Small intestine (tissue), 7 donors: Measurements from ENCODE around the gene EML2. TPM values are rescaled to one million over a fixed set of nuclear protein-coding genes. Genes with fewer than 3 reads are reported as not detected.

Source experiments
- DNase-seq, 2 donors: peaks; one replicate each; pipeline versions ENCODE4 v3.0.0 to v3.0.0-alpha.2; 2013
- FAIRE-seq: peaks from 2 replicates; lab custom pipeline; 2012; peaks lifted over from hg19 to GRCh38; lab: Jason Lieb, UNC
- H3K27ac ChIP-seq, 3 donors: one replicate each; pipeline ENCODE4 v1.5.1; 2013; ENCODE audit warnings: low read length in 2 of 3, mild to moderate bottlenecking in 2 of 3, control low read depth in 1 of 3, inconsistent platforms in 1 of 3, low read depth in 1 of 3, moderate library complexity in 1 of 3
- H3K27me3 ChIP-seq, 3 donors: one replicate each; pipeline ENCODE4 v1.6.1; 2013; ENCODE audit warnings: low read length in 3 of 3, inconsistent platforms in 1 of 3; ENCODE audit not compliant: control insufficient read depth in 3 of 3, insufficient read depth in 3 of 3
- H3K36me3 ChIP-seq, 3 donors: one replicate each; pipeline ENCODE4 v1.6.1; 2013; ENCODE audit warnings: low read length in 3 of 3, inconsistent platforms in 1 of 3, low read depth in 1 of 3, mild to moderate bottlenecking in 1 of 3, moderate library complexity in 1 of 3; ENCODE audit not compliant: control insufficient read depth in 3 of 3, insufficient read depth in 2 of 3
- H3K4me1 ChIP-seq, 3 donors: one replicate each; pipeline ENCODE4 v1.6.1; 2013; ENCODE audit warnings: low read length in 2 of 3, inconsistent platforms in 1 of 3, low read depth in 1 of 3, mild to moderate bottlenecking in 1 of 3, moderate library complexity in 1 of 3; ENCODE audit not compliant: control insufficient read depth in 3 of 3, insufficient read depth in 2 of 3
- H3K4me3 ChIP-seq, 3 donors: one replicate each; pipeline ENCODE4 v1.5.1; 2013; ENCODE audit warnings: low read length in 3 of 3, control low read depth in 1 of 3, inconsistent platforms in 1 of 3, low read depth in 1 of 3, mild to moderate bottlenecking in 1 of 3, moderate library complexity in 1 of 3
- H3K9me3 ChIP-seq, 2 donors: one replicate each; pipeline ENCODE4 v1.6.1; 2013; ENCODE audit warnings: low read depth in 1 of 2, low read length in 1 of 2; ENCODE audit not compliant: control insufficient read depth in 2 of 2, insufficient read depth in 1 of 2
- WGBS, 3 donors: extraction: QIAGEN DNeasy Blood & Tissue Kit; methylation state at CpG; one replicate each; pipeline ENCODE4 v1.1.7; 2013; 5-methylcytosine and 5-hydroxymethylcytosine counted together
- polyA plus RNA-seq, 4 donors: library from polyadenylated mRNA; stranded (reverse) in 3 of 4; unstranded in 1 of 4; fragments of 200-250 nt in 3 of 4; fragments of 120-200 nt in 1 of 4; gene quantifications; one replicate each; pipeline versions ENCODE4 v1.2.1 to v1.2.3, GENCODE V29; 2013
- donor health status: healthy with polysubstance abuse.
- donor health status: control.
- donor health status: control.
- donor health status: Bipolar disorder and iron deficiency.
- donor health status: healthy.

The EML2 gene
- polyA plus RNA-seq, 4 donors = 18.9 to 39.9 (median 20.8) TPM

DNA sequence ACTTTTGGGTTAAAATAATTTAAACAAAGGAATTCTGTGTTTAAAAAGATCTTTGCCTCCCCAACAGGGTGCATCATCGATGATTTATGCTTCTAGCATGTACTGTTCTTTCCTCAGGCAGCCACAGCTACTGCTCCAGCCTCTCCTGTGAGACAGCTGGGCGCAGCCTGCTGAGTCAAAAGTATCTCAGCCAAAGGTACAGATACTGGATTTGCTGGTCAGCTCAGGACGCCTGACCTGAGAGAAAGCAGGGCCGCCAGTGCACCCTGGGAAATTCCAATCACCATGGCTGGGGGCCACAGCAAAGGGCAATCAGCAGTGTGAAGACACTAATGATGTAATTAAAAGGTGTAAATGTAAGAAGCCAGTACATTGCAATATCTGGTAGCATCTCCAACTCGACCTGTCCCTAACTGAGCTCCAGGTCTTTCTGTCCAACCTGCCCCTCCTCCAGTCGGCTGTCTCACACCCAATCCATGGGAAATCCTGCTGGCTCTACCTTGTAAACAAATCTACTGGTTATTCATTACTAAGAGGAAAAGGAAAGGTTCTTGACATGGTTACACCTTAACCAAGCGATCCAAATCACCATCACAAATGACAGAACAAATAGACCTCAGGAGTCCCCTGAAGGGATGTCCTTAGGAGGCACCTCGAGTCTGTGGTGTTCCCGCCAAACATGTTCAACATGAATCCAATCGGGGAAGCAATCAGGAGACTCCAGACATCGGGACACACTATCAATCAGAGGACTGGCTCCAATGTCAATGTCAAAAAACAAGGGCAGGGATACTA, 61.9 kb downstream of the EML2 start:
- H3K27ac ChIP-seq = peak overlapping the region in 2 of 3 donors; percentile 41 to 64
- DNase-seq (peak; percentile 31 to 69), FAIRE-seq (no peak)
- peaks cover under 1 to 23% (median 2%) of the 10 kb centered on the region in 3 donors for H3K36me3 ChIP-seq
- H3K9me3 ChIP-seq = no peaks in the 10 kb centered on the region
- WGBS, 3 donors = 37 to 43% (median 40%) methylated on average over 11 of the region's 11 CpGs
- H3K4me3 ChIP-seq = no peak overlapping the region
- no peaks in the 10 kb centered on the region for H3K27me3 ChIP-seq
- peaks cover 0 to 16% (median 1%) of the 10 kb centered on the region in 3 donors for H3K4me1 ChIP-seq

DNA sequence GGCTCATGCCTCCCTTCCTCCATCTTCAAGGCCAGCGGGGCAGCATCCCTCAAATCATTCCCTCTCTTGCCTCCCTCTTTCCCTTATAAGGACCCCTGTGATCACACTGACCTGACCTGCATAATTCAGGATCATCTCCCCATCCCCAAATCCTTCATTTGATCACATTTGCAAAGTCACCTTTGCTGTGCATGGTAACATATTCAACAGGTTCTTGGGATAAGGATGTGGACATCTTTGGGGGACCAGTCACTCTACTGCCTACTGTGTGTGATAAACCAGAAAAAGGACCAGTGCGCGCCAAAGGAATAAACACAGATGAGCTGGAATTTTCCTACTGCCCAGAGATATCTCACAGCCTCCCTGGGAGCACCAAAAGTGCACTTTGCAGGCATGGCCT, 62.5 kb downstream of the EML2 start:
- Histone ChIP-seq H3K4me1 (peaks cover 0 to 16% (median 1%) of the 10 kb centered on the region in 3 donors), H3K27me3 (no peaks in the 10 kb centered on the region), H3K36me3 (peaks cover 0 to 17% (median 0%) of the 10 kb centered on the region in 3 donors), H3K27ac (peak overlapping the region in 2 of 3 donors; percentile 14 to 64), H3K4me3 (no peak overlapping the region), H3K9me3 (no peaks in the 10 kb centered on the region)
- 58 to 92% (median 92%) methylated on average over 3 of the region's 3 CpGs for WGBS, 3 donors
- FAIRE-seq (no peak), DNase-seq (no peak)

- no peak overlapping the region for H3K4me3 ChIP-seq
- H3K27me3 ChIP-seq = no peaks in the 10 kb centered on the region
- H3K4me1 ChIP-seq = peaks cover 0 to 16% (median 1%) of the 10 kb centered on the region in 3 donors
- peaks cover 0 to 11% (median 0%) of the 10 kb centered on the region in 3 donors for H3K36me3 ChIP-seq
- H3K9me3 ChIP-seq = no peaks in the 10 kb centered on the region
- no peak for FAIRE-seq
- 80 to 85% (median 82%) methylated on average over 5 of the region's 5 CpGs for WGBS, 3 donors
- no peak for DNase-seq
- H3K27ac ChIP-seq = peak overlapping the region in 1 of 3 donors; percentile 61
Measured at GRCh38 chr19:45575216-45575615, 64.0 kb downstream of the EML2 start.

GRCh38 chr19:45574526-45574925, 64.7 kb downstream of the EML2 start:
- no peaks in the 10 kb centered on the region for H3K27me3 ChIP-seq
- WGBS, 3 donors = 73 to 90% (median 85%) methylated on average over 4 of the region's 4 CpGs
- no peak overlapping the region for H3K4me3 ChIP-seq
- peak overlapping the region in 1 of 3 donors; percentile 45 for H3K27ac ChIP-seq
- no peaks in the 10 kb centered on the region for H3K9me3 ChIP-seq
- H3K36me3 ChIP-seq = peaks cover 0 to 14% (median 0%) of the 10 kb centered on the region in 3 donors
- FAIRE-seq (no peak), DNase-seq (no peak)
- peaks cover 0 to 16% (median 3%) of the 10 kb centered on the region in 3 donors for H3K4me1 ChIP-seq

DNA sequence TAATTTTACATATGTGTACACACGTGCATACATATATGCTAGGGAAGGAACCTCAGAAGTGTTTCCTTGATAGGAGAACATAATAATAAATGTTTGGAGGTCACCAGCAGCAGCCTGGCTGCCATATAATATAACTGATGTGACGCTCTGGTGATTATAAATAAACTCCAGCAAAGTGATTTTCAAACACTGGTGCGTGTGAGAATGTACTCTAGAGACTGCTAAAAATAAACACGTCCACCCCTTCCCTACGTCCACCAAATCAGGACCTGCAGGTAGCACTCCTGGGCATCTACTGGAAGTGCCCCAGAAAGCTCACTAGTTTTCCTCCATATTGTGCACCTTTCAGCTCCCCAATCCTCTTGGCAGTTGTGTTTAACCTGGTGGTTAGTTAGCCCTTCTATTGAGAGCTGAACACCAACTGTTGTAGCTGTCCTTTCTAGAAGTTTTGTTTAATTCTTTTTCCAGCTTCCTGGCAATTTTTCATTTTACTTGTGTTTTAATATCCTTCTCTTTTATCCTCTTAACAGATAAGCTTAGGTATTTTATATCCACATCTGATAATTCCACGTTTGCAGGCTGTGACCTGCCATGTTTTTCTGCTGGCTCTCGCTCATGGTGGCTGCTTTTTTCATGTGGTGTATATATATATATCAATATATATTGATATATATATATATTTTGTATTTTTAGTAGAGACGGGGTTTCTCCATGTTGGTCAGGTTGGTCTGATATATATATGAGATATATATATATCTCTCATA, 67.6 kb downstream of the EML2 start:
- FAIRE-seq (no peak), DNase-seq (no peak)
- peaks cover 0 to 19% (median 0%) of the 10 kb centered on the region in 3 donors for H3K36me3 ChIP-seq
- H3K27me3 ChIP-seq = no peaks in the 10 kb centered on the region
- H3K27ac ChIP-seq = no peak overlapping the region
- no peaks in the 10 kb centered on the region for H3K9me3 ChIP-seq
- peaks cover 0 to 4% (median 3%) of the 10 kb centered on the region in 3 donors for H3K4me1 ChIP-seq
- 84 to 88% (median 86%) methylated on average over 8 of the region's 8 CpGs for WGBS, 3 donors
- no peak overlapping the region for H3K4me3 ChIP-seq

DNA sequence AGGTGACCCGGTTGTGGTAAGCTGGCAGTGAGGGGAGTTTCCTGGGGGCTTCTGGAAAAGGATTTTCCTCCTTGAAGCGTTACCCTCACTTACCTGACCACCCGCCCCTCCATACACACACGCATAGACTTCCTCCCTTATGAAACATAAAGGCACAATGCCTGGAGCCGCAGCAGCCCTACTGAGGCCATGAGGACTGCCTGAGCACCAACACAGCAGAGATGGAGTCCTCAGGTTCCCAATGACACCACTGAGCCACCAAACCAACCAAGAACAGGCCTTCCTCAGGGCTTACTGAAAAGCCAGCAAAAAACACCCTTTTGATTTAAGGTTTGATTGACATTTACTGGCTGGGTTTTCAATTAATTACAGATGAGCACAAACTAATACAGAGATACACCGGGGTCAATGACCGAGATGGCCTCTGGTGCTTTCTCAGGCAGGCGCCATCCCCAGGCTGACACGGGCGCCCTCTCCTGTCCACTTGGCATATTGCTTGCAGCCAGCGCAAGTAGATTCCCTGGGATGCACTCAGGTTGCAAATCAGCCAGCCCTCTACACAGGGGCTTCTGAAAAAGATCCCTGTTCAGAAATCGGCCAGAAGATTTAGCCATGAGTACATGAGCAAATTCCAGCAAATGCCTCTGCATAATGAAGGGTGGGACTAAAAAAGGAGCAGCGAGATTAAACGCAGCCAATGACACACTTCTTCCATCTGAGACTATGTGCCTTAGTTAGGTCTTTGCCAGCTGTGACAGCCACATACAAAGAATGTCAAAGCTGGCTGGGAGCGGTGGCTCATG, 69.4 kb downstream of the EML2 start:
- 70 to 83% (median 76%) methylated on average over 15 of the region's 15 CpGs for WGBS, 3 donors
- DNase-seq (peak; percentile 51 to 59), FAIRE-seq (no peak)
- peak overlapping the region in 1 of 3 donors; percentile 27 for H3K27ac ChIP-seq
- H3K4me1 ChIP-seq = peaks cover 0 to 1% (median 0%) of the 10 kb centered on the region in 3 donors
- H3K9me3 ChIP-seq = no peaks in the 10 kb centered on the region
- H3K36me3 ChIP-seq = peaks cover 0 to 18% (median 0%) of the 10 kb centered on the region in 3 donors
- no peaks in the 10 kb centered on the region for H3K27me3 ChIP-seq
- H3K4me3 ChIP-seq = no peak overlapping the region

GRCh38 chr19:45568732-45569131, 70.5 kb downstream of the EML2 start:
- Histone ChIP-seq H3K4me3 (no peak overlapping the region), H3K9me3 (no peaks in the 10 kb centered on the region), H3K27ac (peak overlapping the region in 2 of 3 donors; percentile 50 to 71), H3K27me3 (no peaks in the 10 kb centered on the region), H3K36me3 (peaks cover 0 to 13% (median 0%) of the 10 kb centered on the region in 3 donors), H3K4me1 (peaks cover 0 to 3% (median 1%) of the 10 kb centered on the region in 3 donors)
- DNase-seq = peak in 1 of 2 donors; percentile 78
- 70 to 75% (median 71%) methylated on average over 3 of the region's 3 CpGs for WGBS, 3 donors
- FAIRE-seq = no peak
